ENCODE measurements around the gene NOS1AP.

Gene NOS1AP

GRCh38 chr1:162088281-162088969 is 18.9 kb downstream of the NOS1AP start:
- peaks cover 4% of the 10 kb centered on the region for H3K9me3 Mint-ChIP-seq
- peaks cover 28% of the 10 kb centered on the region for H3K27me3 Mint-ChIP-seq (ENCODE audit: low read depth)
- no peaks in the 10 kb centered on the region for H3K4me1 Mint-ChIP-seq (ENCODE audit: low read depth)
- no peak overlapping the region for H3K27ac Mint-ChIP-seq
- H3K36me3 Mint-ChIP-seq (ENCODE audit: low read depth) = no peaks in the 10 kb centered on the region
- no peak overlapping the region for H3K4me3 Mint-ChIP-seq

GRCh38 chr1:162089748-162090147 is 20.3 kb downstream of the NOS1AP start:
- Mint-ChIP-seq H3K27ac (no peak overlapping the region), H3K36me3 (ENCODE audit: low read depth) (no peaks in the 10 kb centered on the region), H3K4me3 (no peak overlapping the region), H3K4me1 (ENCODE audit: low read depth) (no peaks in the 10 kb centered on the region), H3K27me3 (ENCODE audit: low read depth) (peaks cover 24% of the 10 kb centered on the region), H3K9me3 (no peaks in the 10 kb centered on the region)

- Mint-ChIP-seq H3K9me3 (no peaks in the 10 kb centered on the region), H3K4me3 (no peak overlapping the region), H3K4me1 (ENCODE audit: low read depth) (no peaks in the 10 kb centered on the region), H3K36me3 (ENCODE audit: low read depth) (no peaks in the 10 kb centered on the region), H3K27ac (no peak overlapping the region), H3K27me3 (ENCODE audit: low read depth) (peaks cover 22% of the 10 kb centered on the region)
Observed at GRCh38 chr1:162090378-162090777, 20.9 kb downstream of the NOS1AP start.

GRCh38 chr1:162091681-162092524 is 22.4 kb downstream of the NOS1AP start:
- Mint-ChIP-seq H3K27me3 (ENCODE audit: low read depth) (peaks cover 20% of the 10 kb centered on the region), H3K4me3 (no peak overlapping the region), H3K27ac (no peak overlapping the region), H3K4me1 (ENCODE audit: low read depth) (no peaks in the 10 kb centered on the region), H3K9me3 (no peaks in the 10 kb centered on the region), H3K36me3 (ENCODE audit: low read depth) (no peaks in the 10 kb centered on the region)

GRCh38 chr1:162093095-162093494 is 23.6 kb downstream of the NOS1AP start:
- no peaks in the 10 kb centered on the region for H3K4me1 Mint-ChIP-seq (ENCODE audit: low read depth)
- peaks cover 25% of the 10 kb centered on the region for H3K27me3 Mint-ChIP-seq (ENCODE audit: low read depth)
- H3K9me3 Mint-ChIP-seq = no peaks in the 10 kb centered on the region
- H3K27ac Mint-ChIP-seq = no peak overlapping the region
- no peak overlapping the region for H3K4me3 Mint-ChIP-seq
- H3K36me3 Mint-ChIP-seq (ENCODE audit: low read depth) = no peaks in the 10 kb centered on the region

GRCh38 chr1:162094271-162094670 is 24.8 kb downstream of the NOS1AP start:
- H3K4me3 Mint-ChIP-seq = no peak overlapping the region
- no peaks in the 10 kb centered on the region for H3K9me3 Mint-ChIP-seq
- H3K36me3 Mint-ChIP-seq (ENCODE audit: low read depth) = no peaks in the 10 kb centered on the region
- no peaks in the 10 kb centered on the region for H3K4me1 Mint-ChIP-seq (ENCODE audit: low read depth)
- H3K27ac Mint-ChIP-seq = no peak overlapping the region
- peaks cover 28% of the 10 kb centered on the region for H3K27me3 Mint-ChIP-seq (ENCODE audit: low read depth)

- no peak overlapping the region for H3K4me3 Mint-ChIP-seq
- no peaks in the 10 kb centered on the region for H3K9me3 Mint-ChIP-seq
- no peaks in the 10 kb centered on the region for H3K36me3 Mint-ChIP-seq (ENCODE audit: low read depth)
- no peaks in the 10 kb centered on the region for H3K4me1 Mint-ChIP-seq (ENCODE audit: low read depth)
- H3K27ac Mint-ChIP-seq = no peak overlapping the region
- H3K27me3 Mint-ChIP-seq (ENCODE audit: low read depth) = peaks cover 24% of the 10 kb centered on the region
Observed at GRCh38 chr1:162094723-162095122, 25.2 kb downstream of the NOS1AP start.

GRCh38 chr1:162107911-162108310 is 38.4 kb downstream of the NOS1AP start:
- H3K36me3 Mint-ChIP-seq (ENCODE audit: low read depth) = no peaks in the 10 kb centered on the region
- no peaks in the 10 kb centered on the region for H3K4me1 Mint-ChIP-seq (ENCODE audit: low read depth)
- H3K4me3 Mint-ChIP-seq = no peak overlapping the region
- peaks cover 6% of the 10 kb centered on the region for H3K9me3 Mint-ChIP-seq
- H3K27ac Mint-ChIP-seq = no peak overlapping the region
- H3K27me3 Mint-ChIP-seq (ENCODE audit: low read depth) = peaks cover 10% of the 10 kb centered on the region

GRCh38 chr1:162108426-162108825 is 38.9 kb downstream of the NOS1AP start:
- Mint-ChIP-seq H3K4me1 (ENCODE audit: low read depth) (no peaks in the 10 kb centered on the region), H3K36me3 (ENCODE audit: low read depth) (no peaks in the 10 kb centered on the region), H3K27me3 (ENCODE audit: low read depth) (peaks cover 10% of the 10 kb centered on the region), H3K4me3 (no peak overlapping the region), H3K9me3 (peaks cover 6% of the 10 kb centered on the region), H3K27ac (no peak overlapping the region)

GRCh38 chr1:162110910-162111309 is 41.4 kb downstream of the NOS1AP start:
- H3K27ac Mint-ChIP-seq = no peak overlapping the region
- H3K36me3 Mint-ChIP-seq (ENCODE audit: low read depth) = no peaks in the 10 kb centered on the region
- no peak overlapping the region for H3K4me3 Mint-ChIP-seq
- H3K9me3 Mint-ChIP-seq = peaks cover 6% of the 10 kb centered on the region
- H3K4me1 Mint-ChIP-seq (ENCODE audit: low read depth) = no peaks in the 10 kb centered on the region
- peaks cover 25% of the 10 kb centered on the region for H3K27me3 Mint-ChIP-seq (ENCODE audit: low read depth)

GRCh38 chr1:162111572-162111971 is 42.1 kb downstream of the NOS1AP start:
- no peaks in the 10 kb centered on the region for H3K4me1 Mint-ChIP-seq (ENCODE audit: low read depth)
- no peak overlapping the region for H3K4me3 Mint-ChIP-seq
- H3K27me3 Mint-ChIP-seq (ENCODE audit: low read depth) = peaks cover 26% of the 10 kb centered on the region
- no peak overlapping the region for H3K27ac Mint-ChIP-seq
- H3K36me3 Mint-ChIP-seq (ENCODE audit: low read depth) = no peaks in the 10 kb centered on the region
- H3K9me3 Mint-ChIP-seq = peaks cover 6% of the 10 kb centered on the region

- H3K4me1 Mint-ChIP-seq (ENCODE audit: low read depth) = no peaks in the 10 kb centered on the region
- peaks cover 6% of the 10 kb centered on the region for H3K9me3 Mint-ChIP-seq
- H3K36me3 Mint-ChIP-seq (ENCODE audit: low read depth) = no peaks in the 10 kb centered on the region
- peaks cover 26% of the 10 kb centered on the region for H3K27me3 Mint-ChIP-seq (ENCODE audit: low read depth)
- H3K27ac Mint-ChIP-seq = no peak overlapping the region
- H3K4me3 Mint-ChIP-seq = no peak overlapping the region
Observed at GRCh38 chr1:162113419-162113818, 43.9 kb downstream of the NOS1AP start.

GRCh38 chr1:162117039-162117774 is 47.7 kb downstream of the NOS1AP start:
- H3K36me3 Mint-ChIP-seq (ENCODE audit: low read depth) = no peaks in the 10 kb centered on the region
- no peak overlapping the region for H3K27ac Mint-ChIP-seq
- H3K9me3 Mint-ChIP-seq = no peaks in the 10 kb centered on the region
- H3K27me3 Mint-ChIP-seq (ENCODE audit: low read depth) = peaks cover 16% of the 10 kb centered on the region
- no peak overlapping the region for H3K4me3 Mint-ChIP-seq
- H3K4me1 Mint-ChIP-seq (ENCODE audit: low read depth) = no peaks in the 10 kb centered on the region

- no peaks in the 10 kb centered on the region for H3K4me1 Mint-ChIP-seq (ENCODE audit: low read depth)
- H3K36me3 Mint-ChIP-seq (ENCODE audit: low read depth) = no peaks in the 10 kb centered on the region
Observed at GRCh38 chr1:162118063-162118462, 48.6 kb downstream of the NOS1AP start.

More at GRCh38 chr1:162118063-162118462, 48.6 kb downstream of the NOS1AP start:
- H3K27ac Mint-ChIP-seq = no peak overlapping the region
- H3K4me3 Mint-ChIP-seq = no peak overlapping the region
- H3K9me3 Mint-ChIP-seq = no peaks in the 10 kb centered on the region
- peaks cover 16% of the 10 kb centered on the region for H3K27me3 Mint-ChIP-seq (ENCODE audit: low read depth)
